NCI-H128 (cell line): Measurements from ENCODE around the gene CLEC2B.

Source experiments
- DNase-seq: peaks from one replicate; lab custom pipeline; 2025; ENCODE audit not compliant: unreplicated experiment; lab: John Stamatoyannopoulos, UW

Gene CLEC2B

DNA sequence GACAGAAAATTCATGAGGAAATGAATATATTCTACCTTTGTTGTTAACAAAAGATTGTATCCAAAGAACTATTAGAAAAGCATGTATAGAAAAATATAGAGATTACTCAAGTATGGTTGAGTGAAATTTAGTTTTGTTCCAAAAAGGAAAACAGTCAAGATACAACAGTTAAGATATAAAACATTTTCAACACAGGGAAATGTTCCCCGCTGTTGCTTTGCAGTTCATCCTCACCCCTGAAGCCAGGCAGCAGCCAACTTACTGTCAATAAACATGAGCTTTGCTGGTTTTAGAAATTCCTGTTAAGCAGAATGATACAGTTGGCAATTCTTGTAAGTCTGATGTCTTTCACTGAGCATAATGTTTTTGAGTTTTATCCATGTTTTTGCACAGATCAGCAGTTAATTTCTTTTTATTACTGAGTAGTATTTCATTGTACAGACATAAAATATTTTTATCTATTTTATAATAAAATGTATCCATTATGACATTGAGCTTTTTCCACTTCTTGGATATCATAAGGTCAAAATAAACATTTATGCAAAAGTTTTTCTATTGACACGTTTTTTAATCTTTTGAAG is 1.2 kb upstream of the CLEC2B start:
- no peak for DNase-seq

DNA sequence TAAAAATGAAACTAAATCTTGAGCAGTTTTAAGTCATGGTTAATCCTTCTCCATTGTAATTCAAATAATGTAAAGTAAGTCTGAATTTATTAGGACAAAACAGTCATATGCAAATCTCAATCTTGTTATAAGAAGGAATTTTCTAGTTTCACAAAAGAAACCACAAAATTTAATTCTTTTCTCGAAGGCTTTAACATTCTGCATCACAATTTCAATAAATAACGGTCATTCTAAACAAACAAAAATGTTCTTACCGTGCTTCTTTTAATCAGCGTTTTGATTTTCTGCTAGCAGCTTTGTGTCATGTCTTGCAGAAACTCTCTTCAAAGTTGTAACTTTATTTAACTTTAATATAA is 225 bp downstream of the CLEC2B start:
- DNase-seq = no peak

DNA sequence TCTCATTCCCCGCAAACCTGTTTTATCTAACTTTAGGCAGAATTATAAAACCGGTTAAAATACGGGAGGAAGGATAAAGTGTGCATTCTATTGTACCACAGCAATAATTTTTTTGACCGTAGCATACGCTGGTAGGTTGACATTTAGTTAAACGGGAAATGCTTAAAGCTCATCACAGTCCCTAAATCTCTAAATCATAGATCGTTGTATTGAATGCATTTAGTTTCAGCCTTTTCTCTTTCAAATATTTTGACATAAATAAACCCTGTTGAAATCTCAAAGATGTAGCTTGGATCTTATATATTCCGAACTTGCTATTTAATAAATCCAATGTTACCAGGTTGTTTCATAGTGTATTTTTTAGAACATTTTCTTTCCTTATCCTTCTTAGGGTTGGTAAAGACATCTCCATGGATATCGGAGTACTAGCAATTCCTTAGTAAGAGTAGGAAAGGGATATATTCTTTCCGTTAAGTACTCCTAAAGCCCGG is 798 bp downstream of the CLEC2B start:
- DNase-seq = no peak

DNA sequence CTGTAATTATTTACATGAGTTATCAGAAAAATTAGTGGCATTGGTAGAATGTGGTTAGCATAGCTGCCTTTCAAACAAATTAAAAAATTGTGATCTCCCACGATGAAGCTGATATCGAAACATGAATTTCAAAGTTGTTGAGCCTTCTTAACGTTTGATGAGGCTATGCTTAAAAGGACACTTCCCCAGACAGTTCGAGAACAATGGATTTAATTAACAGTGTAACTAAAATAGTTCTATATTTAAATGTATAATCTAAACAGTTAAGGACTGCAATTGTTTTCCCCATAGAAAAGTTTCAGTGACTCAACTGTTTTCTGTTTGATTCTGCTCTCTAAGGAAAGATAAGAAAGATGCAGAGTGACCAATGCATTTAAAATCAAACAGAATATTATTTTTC is 1.6 kb downstream of the CLEC2B start:
- no peak for DNase-seq

DNA sequence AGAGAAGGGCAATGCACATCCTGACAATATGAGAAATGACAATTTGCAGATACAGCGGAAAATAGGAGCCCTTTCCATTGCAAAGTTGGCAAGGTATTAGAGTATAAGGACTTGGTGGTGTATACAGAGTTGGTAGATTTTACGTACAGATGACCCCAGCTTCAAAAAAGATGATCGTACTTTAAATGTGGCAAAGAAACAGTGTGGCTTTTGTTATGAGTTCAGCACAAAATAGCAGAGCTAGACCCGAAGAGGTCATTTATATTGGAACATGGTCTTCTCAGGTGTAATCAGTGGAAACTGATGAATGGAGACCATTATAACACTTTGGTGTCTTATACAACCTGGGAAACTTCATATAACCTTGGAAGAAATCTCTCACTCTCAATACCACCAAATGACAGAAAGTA is 2.3 kb downstream of the CLEC2B start:
- no peak for DNase-seq

DNA sequence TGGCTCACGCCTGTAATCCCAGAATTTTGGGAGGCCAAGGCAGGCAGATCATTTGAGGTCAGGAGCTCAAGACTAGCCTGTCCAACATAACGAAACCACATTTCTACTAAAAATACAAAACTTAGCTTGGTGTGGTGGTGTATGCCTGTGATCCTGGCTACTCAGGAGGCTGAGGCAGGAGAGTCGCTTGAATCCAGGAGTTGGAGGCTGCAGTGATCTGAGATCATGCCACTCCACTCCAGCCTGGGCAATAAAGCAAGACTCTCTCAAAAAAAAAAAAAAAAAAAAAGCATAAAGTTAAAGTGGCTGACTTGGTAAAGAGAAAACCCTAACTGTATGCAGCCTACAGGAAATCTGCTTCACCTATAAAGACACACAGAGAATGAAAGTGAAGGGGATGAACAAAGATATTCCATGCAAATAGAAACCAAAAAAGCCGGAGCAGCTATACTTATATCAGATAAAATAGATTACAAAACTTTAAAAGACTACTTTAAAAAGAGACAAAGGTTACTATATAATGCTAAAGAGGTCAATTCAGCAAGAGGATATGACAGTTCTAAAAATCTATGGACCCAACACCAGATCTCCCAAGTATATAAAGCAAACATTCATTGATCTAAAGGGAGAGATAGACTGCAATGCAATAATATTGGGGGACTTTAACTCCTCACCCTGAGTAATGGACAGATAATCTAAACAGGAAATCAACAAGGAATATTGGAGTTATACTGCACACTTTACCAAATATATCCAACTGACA is 4.1 kb downstream of the CLEC2B start:
- DNase-seq = no peak

DNA sequence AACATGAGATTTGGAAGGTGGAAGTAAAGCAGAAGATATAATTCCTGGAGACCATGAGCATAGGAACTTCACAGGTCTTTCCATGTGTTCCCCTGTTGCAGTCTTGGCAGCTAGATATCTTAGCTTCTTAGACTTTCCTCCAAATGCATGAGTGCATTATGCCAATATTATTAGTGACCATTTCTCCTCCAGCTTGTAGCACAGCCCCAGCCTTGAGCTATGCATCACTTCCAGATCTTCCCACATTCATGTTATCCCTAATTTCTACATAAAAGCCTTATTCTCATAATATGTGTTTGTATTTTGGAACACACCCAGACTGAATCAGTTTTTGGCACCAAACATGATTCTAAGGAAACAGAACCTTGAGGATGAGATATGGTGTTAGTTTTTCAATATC is 11.0 kb downstream of the CLEC2B start:
- DNase-seq = no peak

DNA sequence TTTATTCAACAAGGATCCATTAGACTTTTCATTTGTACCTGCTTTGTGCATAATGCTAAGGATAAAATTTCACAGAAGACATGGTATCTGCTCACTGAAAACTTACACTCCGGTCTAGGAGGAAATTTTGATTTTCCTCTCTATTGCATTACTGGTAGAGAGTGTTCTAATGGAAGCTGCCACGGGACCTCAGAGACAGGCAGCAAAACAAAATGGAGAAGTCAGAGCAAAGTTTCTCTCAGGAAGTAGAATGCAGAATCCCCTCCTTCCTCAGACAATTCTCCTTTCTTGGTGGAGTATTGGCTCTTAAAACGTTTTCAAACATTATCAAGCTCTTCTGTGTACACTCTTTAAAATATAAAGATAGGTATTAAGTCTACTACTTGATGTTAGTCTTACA is 12.3 kb downstream of the CLEC2B start:
- DNase-seq = no peak

DNA sequence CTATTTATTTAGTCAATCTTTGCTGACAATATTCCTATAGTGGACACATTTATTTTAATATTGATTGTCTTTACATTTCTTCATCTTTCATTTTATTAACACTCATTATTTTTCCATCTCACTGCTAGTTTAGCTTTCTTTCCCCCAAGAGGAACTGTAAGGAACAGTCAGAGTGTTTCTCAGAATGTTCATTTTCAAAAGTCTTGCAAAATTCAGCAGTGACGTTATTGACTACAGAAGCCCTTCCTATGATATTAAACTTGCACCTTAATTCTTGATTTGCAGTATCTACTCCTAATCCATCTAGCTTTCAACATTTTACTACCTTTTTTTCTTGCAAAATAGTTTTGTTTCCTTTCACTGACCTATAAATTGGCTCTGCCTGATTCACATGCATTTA is 13.0 kb downstream of the CLEC2B start:
- no peak for DNase-seq

DNA sequence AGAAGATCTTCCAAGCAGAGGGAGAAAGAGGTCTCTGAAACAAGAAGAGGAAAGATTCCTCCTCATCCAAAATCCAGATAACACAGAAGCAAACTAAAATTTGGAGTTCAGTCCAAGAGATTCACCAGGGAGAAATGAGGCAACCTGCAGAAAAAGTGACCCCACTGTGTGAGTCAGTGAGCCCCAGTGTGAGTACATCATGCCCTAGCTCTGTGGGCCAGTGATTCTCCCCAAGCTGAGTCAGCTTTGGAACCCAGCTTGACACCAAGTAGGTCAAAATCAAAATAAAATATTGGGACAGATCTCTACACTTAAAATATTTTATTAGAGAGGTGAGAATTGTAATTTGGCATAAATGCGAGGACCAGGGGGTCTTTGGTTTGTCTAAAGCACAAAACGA is 17.2 kb downstream of the CLEC2B start:
- no peak for DNase-seq

DNA sequence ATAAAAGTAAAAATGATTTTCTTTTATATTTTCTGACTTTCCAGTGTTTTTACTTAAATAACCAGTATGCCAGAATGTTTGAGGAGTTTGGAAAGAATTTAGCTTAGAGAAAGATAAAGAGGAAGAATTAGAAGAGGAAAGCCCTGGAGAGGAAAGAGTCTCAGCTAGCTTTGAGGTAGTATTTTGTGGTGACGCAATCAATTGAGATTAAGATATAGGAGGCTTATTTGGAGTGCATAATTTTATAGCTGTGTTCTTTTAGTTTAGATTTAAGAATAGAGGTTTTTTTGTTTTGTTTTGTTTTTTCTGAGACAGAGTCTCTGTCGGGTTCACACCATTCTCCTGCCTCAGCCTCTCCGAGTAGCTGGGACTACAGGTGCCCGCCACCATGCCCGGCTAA is 18.1 kb downstream of the CLEC2B start:
- DNase-seq = no peak

DNA sequence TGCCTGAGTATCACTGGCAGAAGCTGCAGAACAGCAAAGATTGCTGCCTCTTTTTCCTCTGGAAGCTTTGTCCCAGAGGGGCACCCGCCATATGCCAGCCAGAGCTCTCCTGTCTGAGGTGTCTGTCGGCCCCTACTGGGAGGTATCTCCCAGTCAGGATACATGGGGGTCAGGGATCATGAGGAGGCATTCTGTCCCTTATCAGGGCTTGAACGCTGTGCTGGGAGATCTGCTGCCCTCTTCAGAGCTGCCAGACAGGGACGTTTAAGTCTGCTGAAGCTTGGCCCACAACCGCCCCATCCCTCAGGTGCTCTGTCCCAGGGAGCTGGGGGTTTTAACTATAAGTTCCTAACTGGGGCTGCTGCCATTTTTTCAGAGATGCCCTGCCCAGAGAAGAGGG is 20.3 kb downstream of the CLEC2B start:
- DNase-seq = no peak

DNA sequence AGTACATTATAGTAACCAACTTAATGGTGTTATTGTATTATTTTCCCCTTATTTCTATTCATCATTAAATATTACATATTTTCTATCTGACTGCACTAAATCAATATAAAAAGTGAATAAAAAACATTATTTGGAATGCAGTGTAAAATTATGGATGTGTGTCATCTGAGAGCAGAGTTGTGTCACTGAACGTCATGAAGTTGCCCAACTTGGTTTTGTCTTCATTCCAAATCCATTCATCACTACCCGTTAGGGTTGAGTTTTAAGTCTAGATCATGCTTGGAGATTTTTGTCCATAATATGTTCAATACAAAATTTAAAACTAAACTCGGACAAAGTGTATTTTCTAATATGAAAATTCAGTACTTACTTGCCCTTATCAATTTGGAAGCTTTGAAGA is 25.7 kb downstream of the CLEC2B start:
- DNase-seq = no peak

DNA sequence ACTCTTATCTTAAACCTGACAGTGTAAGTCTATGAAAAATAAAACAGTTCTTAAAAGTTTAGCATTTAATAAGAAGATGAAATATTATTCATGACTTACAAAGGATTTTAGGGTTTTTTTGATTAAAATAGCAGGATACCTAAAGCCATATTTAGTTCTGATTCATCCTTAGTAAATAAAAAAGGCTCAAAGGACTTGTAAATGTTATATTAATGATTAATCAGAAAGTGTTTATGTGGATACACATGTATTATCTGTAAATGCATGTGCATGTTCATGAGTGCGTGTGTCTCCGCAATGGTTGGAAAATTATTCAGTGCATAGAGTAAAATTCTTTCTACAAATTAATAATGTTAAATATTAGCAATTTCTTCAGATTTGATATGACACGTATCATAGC is 37.4 kb downstream of the CLEC2B start:
- DNase-seq = no peak

DNA sequence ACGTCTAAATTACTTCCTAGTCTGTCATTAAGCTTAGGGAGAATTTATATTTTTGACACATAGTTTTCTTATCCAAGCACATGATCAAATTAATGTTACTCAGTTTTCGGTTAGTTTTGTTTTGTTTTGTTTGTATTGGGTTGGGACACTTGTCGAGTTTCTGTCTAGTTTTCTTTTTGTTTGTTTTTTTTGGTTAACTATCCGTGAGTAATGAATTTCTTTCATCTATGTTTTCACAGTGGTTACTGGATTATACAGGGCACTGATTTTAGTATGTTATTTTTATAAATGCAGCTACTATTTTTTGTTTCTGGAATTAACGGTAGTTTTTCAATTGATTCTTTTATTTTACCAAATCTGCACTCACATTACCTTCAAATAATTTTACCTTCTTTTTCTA is 39.2 kb downstream of the CLEC2B start:
- DNase-seq = no peak

DNA sequence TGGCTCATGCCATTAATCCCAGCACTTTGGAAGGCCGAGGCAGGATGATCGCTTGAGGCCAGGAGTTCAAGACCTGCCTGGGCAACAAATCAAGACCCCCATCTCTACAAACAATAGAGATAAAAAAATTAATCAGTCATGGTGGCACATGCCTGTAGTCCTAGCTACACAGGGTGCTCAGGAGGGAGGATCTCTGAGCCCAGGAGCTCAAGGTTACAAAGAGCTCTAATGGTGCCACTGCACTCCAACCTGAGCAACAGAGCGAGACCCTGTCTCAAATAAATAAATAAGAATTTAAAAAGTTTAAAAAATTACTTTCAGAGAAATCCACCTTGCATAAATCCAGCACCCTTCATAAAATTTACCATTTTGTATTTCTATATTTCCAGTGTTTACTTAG is 39.7 kb downstream of the CLEC2B start:
- DNase-seq = no peak

DNA sequence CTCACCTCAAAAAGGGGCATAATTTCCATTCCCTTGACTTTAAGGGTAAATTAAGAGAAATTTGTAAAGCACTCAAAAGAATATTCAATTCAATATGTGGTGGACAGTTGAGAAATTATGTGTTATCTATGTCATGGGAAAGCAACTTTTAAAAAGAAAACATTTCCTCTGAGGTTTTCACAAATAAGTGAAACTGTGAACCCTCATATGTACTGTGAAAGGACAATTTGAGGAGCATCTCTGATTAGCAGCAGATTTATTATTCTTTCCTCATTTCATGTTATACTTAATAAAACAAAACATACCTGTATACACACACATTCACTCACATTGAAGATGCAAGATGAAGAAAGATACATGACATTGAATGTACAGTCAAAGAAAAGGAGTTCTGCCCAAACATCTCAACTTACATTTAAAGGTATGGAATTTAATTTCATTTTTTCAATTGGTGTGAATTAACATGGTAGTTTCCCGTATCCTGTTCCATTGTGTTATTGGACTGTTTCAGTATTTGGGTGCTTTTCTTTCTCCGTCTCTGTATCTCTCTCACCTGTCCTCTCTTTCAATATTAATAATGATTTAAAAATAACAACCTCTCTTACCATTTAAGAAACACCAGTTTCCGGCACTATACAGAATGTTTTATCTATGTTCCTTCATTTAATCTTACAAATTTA is 41.8 kb downstream of the CLEC2B start, which contains the start of gene KLRF1:
Gene KLRF1, plus strand, starts transcription at position 273 of the 680 bp plus-strand sequence. Its CDS starts 64 bp downstream, at position 337.
- DNase-seq = no peak

DNA sequence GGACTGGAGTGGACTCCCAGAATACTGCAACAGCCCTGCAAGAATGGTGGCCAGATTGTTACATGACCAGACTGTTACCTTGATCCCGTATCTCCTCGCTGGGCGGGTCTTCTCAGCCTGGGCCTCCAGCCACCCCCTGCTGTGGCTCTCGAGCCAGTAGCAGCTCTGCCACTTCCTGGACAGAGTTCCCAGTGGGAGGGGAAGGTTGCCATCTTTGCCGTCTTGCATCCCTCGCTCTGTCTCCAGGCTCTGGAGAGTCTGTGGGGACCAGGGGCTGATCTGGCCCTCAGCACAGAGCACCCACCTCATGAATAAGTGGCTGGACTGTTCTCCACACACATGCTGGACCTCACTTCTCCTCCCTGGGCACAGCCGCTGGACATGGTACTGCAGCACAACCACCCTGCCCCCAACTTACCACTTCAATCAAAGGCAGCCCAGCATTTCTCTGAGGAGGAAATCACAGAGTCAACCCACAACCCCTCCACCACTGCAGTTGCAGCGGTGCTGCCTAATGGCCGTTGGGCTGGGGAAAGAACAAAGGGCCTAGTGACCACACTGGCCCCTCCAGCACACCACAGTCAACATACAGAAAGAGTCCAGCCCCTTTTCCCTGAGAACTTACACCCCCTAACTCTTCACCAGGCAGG is 48.7 kb downstream of the CLEC2B start:
- DNase-seq = no peak

DNA sequence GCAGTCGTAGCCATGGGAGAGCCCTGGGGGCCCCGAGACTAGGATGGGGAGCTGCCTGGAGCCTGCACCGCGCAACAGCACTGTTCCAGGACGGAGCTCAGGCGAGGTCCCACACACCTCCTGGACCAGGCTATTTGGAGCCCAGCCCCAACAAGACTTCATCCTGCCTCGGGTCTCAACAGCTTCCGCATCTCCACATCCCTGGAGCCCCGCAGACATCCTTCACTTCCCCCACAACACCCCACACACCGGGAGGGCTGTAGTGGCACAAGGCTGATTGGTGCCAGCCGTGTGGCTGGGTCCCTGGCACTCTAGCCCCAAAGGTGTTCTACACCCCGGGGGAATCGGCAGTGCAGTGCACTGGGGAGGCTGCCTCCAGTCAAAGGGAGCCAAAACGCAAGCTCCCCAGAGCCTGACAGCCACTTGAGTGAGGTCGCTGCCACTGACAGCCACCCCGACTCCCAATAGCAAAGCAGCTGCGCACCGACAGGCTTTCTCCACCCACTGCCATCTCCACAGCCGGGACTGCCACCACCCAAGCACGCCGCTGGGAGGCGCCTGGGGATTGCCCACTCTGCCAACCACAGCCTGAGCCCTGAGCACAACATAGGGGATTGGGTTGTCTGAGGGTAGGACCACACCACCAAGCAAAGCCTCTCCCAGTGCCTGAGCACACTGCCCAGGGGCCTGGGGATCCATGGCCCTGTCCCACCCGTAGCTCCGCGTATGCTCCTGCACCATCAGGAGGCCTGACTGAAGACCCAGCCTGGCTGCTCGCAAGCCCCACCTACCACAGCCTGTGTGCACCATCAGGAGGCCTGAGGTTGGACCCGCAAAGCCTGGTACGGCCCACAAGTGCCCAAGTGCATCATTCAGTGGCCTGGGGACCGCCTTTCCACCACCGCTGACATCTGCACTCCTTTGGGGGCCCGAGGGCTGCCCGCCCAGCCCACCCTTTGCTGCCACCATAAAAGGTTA is 55.0 kb downstream of the CLEC2B start:
- DNase-seq = no peak

DNA sequence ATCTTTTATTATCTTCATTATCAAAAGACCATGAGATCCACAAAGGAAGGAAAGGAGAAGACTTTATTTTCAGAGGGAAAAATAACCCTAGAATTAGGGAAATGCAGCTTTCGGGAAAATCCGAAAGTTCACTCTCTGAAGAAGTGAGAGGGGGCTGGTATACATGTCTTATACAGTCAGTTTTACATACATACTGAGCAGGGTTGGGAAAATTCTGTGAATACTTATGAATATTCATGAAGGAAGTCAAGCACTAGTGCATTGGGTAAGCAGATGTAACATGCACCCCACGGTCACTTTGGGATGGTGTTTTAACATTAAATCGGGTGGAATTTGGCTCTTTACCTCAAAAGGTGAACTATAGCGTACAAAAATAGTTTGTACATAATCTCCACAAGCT is 57.5 kb downstream of the CLEC2B start:
- no peak for DNase-seq

DNA sequence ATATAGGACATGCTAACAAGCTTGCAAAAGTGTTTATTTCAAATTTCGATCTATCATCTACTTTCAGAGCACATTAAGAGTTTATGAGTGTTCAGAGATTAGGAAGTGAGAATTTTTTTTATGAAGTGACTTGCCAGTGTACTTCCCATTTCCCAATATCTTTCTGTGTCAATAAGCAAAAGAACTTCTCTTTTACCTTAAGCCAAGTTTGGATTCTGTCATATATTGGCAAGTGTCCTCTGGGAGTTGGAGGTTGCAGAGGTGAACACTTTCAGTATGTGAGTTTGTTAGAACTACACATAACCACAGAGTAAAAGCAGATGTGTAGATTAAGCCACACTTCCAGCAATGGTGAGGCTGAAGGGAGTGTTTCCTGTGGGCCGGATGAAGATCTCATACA is 58.5 kb downstream of the CLEC2B start:
- no peak for DNase-seq
